Measurements from ENCODE around the gene CEP57. TPM values are rescaled to one million over a fixed set of nuclear protein-coding genes. Genes with fewer than 3 reads are reported as not detected.

CEP57 gene
- total and polyA plus RNA-seq, 2 of the 13 experiments (the other 11 are each of a cell fraction or from before 2014, with no cell fraction given) = 34.3 to 59.4 TPM

DNA sequence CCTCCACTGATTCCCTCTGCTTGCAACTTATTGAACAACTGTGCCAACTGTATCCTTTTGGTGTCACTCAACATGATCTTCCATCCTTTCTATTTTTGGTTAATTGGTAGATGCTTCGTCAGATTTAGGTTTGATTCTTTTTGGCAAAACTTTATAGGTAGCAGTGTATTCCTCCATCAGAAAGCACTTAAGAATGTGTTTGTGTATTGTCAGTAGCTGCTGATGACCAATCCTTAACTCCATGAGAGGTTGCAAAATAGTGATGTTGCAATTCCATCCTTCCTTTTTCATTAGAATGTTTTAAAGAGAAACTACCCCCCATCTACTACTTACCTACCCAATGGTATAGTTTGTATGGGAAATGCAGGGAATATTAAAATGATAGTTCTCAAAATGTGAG, 22.8 kb upstream of the CEP57 start:
- Histone ChIP-seq H3K36me3 (replicated peaks in 1 of 2; ENCODE audit: control insufficient read depth in 1 of 2, insufficient read depth in 2 of 2, low read length in 2 of 2) (peaks cover 1 to 15% of the 10 kb centered on the region in 2 experiments; a peak in 3 of 5 replicates), H2AFZ (ENCODE audit: low read length) (no peak overlapping the region), H3K27me3 (ENCODE audit: control insufficient read depth in 1 of 2, insufficient read depth in 2 of 2, low read length in 2 of 2) (no peaks in the 10 kb centered on the region), H3K9ac (ENCODE audit: insufficient read depth, low read depth, low read length) (no peak overlapping the region), H3K4me2 (ENCODE audit: low read depth, low read length) (no peak overlapping the region), H3K27ac (ENCODE audit: extremely low read length, insufficient read depth, low read length) (no peak overlapping the region), H3K4me1 (ENCODE audit: insufficient read depth, low read length) (no peaks in the 10 kb centered on the region), H3K9me3 (ENCODE audit: low read length) (no peaks in the 10 kb centered on the region), H4K20me1 (ENCODE audit: insufficient read depth, low read length) (no peaks in the 10 kb centered on the region), H3K79me2 (ENCODE audit: insufficient read depth, low read length) (no peaks in the 10 kb centered on the region), H3K4me3 (replicated peaks in 1 of 3; ENCODE audit: insufficient read depth in 1 of 3, low read depth in 2 of 3, low read length in 3 of 3) (no peak overlapping the region)
- WGBS (ENCODE audit: low lambda C conversion rate) = 96% methylated on average over 1 of the region's 1 CpG
- intact Hi-C loops (cut with micrococcal nuclease; ENCODE audit: unreplicated experiment) = loop anchor here (10.0 kb wide), 1 partner anchor 1143 kb away; no protein-coding TSS in a partner anchor
- ATAC-seq (no peak), FAIRE-seq (no peak), DNase-seq (ENCODE audit: low spot score) (no peak)
- CTCF ChIA-PET (ENCODE audit: low intra/inter-chr PET ratio, low total read pairs) = no interaction called here
- TF ChIP-seq CEBPG (CRISPR knock-in tag; IDR thresholded peaks at IDR 0.05) (0 out of 2 replicates have a peak, but pooled peaks have one; percentile 55), CEBPB (IDR thresholded peaks at IDR 0.05; ENCODE audit: borderline replicate concordance, low read depth, low read length) (peak; percentile 76), ZNF30 (CRISPR knock-in tag; IDR thresholded peaks at IDR 0.05) (no peak)
- BruUV-seq (replicated peaks) = no TSS peak
- in situ Hi-C loops (cut with HindIII; ENCODE audit: extremely low pct_ligation_motif_present, low pct_unique_long_range_greater_than_20kb) = loop anchor here (5.0 to 25.0 kb wide), 2 partner anchors 615 to 1130 kb away; no protein-coding TSS in a partner anchor
- POLR2A ChIA-PET = no interaction called here

DNA sequence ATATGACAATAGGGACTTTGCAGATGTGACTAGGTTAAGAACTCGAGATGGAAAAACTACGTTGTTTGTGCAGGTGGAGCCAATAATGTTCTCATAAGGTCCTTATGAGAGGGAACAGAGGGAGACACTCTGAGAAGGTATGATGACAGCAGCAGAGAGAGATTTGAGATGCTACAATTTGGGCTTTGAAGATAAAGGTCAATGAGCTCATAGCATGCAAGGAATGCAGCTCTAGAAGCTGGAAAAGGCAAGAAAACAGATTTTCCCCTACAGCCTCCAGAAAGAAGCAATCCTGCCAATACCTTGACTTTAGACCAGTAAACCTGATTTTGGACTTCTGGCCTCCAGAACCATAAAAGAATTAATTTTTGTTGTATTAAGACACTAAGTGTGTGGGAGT, 21.8 kb upstream of the CEP57 start:
- Histone ChIP-seq H3K79me2 (ENCODE audit: insufficient read depth, low read length) (no peaks in the 10 kb centered on the region), H2AFZ (ENCODE audit: low read length) (no peak overlapping the region), H3K4me3 (replicated peaks in 1 of 3; ENCODE audit: insufficient read depth in 1 of 3, low read depth in 2 of 3, low read length in 3 of 3) (no peak overlapping the region), H3K27me3 (ENCODE audit: control insufficient read depth in 1 of 2, insufficient read depth in 2 of 2, low read length in 2 of 2) (no peaks in the 10 kb centered on the region), H3K27ac (ENCODE audit: extremely low read length, insufficient read depth, low read length) (no peak overlapping the region), H3K9me3 (ENCODE audit: low read length) (no peaks in the 10 kb centered on the region), H3K4me1 (ENCODE audit: insufficient read depth, low read length) (no peaks in the 10 kb centered on the region), H4K20me1 (ENCODE audit: insufficient read depth, low read length) (no peaks in the 10 kb centered on the region), H3K36me3 (replicated peaks in 1 of 2; ENCODE audit: control insufficient read depth in 1 of 2, insufficient read depth in 2 of 2, low read length in 2 of 2) (peaks cover 1 to 19% of the 10 kb centered on the region in 2 experiments; a peak in 4 of 5 replicates), H3K4me2 (ENCODE audit: low read depth, low read length) (no peak overlapping the region), H3K9ac (ENCODE audit: insufficient read depth, low read depth, low read length) (no peak overlapping the region)
- in situ Hi-C loops (cut with HindIII; ENCODE audit: extremely low pct_ligation_motif_present, low pct_unique_long_range_greater_than_20kb) (loop anchor here (5.0 to 25.0 kb wide), 2 partner anchors 616 to 1131 kb away; no protein-coding TSS in a partner anchor), intact Hi-C loops (cut with micrococcal nuclease; ENCODE audit: unreplicated experiment) (loop anchor here (10.0 kb wide), 1 partner anchor 1144 kb away; no protein-coding TSS in a partner anchor)
- CTCF ChIA-PET (ENCODE audit: low intra/inter-chr PET ratio, low total read pairs) = no interaction called here
- TF ChIP-seq ZNF292 (CRISPR knock-in tag; IDR thresholded peaks at IDR 0.05; ENCODE audit: borderline replicate concordance, low read depth) = no peak
- TF ChIP-seq, protein P1, sequence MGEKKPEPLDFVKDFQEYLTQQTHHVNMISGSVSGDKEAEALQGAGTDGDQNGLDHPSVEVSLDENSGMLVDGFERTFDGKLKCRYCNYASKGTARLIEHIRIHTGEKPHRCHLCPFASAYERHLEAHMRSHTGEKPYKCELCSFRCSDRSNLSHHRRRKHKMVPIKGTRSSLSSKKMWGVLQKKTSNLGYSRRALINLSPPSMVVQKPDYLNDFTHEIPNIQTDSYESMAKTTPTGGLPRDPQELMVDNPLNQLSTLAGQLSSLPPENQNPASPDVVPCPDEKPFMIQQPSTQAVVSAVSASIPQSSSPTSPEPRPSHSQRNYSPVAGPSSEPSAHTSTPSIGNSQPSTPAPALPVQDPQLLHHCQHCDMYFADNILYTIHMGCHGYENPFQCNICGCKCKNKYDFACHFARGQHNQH (CRISPR knock-in tag; IDR thresholded peaks at IDR 0.05) = no peak
- DNase-seq (ENCODE audit: low spot score) (no peak), ATAC-seq (no peak), FAIRE-seq (no peak)
- whole genome bisulfite sequencing (ENCODE audit: low lambda C conversion rate) = 96% methylated on average over 2 of the region's 2 CpGs
- POLR2A ChIA-PET = no interaction called here
- BruUV-seq (replicated peaks) = no TSS peak
